DND-41 (cell line): ENCODE results near the gene ITSN1.

Experiments
- EZH2 ChIP-seq: IDR thresholded peaks from 3 replicates; pipeline ENCODE4 v1.6.1; 2012; ENCODE audit warnings: borderline replicate concordance, low read depth, mild to moderate bottlenecking, moderate library complexity, low read length, inconsistent platforms; ENCODE audit not compliant: severe bottlenecking
- TF ChIP-seq, protein P1 (sequence below): IDR thresholded peaks from 2 replicates; pipeline ENCODE4 v1.5.1; 2012; ENCODE audit warnings: borderline replicate concordance, low read length, moderate library complexity, mild to moderate bottlenecking; ENCODE audit not compliant: poor library complexity, severe bottlenecking; ENCODE audit errors: extremely low read depth

DNA sequence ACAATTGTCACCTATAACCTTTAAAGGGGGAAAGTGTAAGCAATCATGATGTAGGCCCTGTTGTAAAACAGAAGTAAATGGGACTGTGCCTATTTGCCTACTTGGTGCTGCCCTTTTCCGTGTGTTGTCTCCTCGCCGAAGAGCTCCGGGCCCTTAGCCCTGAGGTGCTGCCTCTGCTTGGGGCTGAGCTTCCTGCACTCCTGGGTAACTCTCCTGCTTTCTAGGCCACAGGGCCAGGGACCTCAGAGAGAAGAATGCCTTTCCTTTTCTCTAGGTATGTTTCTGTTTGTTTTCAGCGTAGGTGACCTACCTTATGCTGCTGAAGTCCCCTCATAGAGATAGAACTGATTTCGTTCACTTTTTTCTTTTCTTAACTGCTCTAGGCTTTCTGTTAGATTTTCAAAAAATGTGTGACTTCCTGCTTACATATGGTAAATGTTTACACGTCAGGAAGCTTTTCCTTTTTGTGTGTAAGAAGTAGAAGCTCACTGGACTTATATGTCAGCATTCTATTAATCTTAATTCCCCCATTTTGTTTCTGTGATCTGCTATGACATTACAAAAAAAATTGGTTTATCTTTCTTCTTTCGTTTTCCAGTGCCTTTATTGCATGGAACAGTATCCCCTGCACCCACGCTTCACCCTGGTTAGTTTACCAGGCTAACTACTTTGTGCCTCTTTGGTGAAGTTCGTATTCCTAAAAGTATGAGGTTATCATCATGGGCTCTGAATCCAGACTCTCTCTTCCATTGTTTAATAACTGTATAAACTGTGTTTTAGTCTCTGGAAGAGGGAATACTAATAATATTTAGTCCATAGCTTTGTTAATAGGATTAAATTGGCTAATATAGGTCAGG is 61.7 kb downstream of the ITSN1 start:
- TF ChIP-seq EZH2, result no peak
- TF ChIP-seq, protein P1, sequence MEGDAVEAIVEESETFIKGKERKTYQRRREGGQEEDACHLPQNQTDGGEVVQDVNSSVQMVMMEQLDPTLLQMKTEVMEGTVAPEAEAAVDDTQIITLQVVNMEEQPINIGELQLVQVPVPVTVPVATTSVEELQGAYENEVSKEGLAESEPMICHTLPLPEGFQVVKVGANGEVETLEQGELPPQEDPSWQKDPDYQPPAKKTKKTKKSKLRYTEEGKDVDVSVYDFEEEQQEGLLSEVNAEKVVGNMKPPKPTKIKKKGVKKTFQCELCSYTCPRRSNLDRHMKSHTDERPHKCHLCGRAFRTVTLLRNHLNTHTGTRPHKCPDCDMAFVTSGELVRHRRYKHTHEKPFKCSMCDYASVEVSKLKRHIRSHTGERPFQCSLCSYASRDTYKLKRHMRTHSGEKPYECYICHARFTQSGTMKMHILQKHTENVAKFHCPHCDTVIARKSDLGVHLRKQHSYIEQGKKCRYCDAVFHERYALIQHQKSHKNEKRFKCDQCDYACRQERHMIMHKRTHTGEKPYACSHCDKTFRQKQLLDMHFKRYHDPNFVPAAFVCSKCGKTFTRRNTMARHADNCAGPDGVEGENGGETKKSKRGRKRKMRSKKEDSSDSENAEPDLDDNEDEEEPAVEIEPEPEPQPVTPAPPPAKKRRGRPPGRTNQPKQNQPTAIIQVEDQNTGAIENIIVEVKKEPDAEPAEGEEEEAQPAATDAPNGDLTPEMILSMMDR, result no peak
